DMS 273 treated with DMSO at 0.1 percent for 48 hours (cell line): ENCODE results near the gene PIMREG.

Experiments
- DNase-seq: peaks from one replicate; lab custom pipeline; 2025; lab: John Stamatoyannopoulos, UW

PIMREG gene

DNA sequence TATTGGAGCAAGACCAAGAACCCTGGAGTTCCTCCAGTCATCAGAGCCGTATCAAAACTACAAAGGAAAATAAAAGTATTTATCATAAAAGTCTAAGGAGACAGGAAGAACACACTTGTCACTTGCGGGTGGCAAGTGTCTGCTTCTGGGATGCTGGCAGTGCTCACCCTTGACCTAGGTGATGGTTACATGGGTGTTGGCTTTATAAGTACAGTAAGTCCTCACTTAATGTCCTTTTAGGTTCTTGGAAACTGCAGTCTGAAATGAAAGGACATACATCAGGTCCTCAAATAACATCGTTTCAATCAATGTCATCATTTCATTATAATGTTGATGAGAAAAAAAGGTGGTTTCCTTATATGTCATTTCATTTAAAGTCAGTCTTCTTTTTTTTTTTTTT, 6.3 kb upstream of the PIMREG start:
- no peak for DNase-seq

DNA sequence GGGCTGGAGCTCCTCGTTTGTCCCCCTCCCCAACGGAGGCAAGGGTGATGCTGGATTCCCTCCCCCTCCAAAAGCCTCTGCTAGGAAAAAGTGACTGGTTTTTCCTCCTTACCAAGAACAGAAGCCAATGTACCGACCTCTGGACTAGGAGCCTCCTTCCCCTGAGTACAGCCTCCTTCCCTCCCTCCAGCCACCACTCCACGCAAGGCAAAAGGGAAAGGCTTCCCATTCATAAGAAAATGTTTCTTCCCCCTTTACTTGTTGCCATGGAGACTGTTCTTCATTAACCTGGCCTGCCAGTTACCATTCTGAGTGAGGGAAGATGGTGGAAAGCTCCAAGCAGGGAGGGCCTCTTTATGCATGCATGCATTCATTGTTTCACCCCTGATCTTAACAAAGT, 4.3 kb upstream of the PIMREG start:
- DNase-seq = no peak

DNA sequence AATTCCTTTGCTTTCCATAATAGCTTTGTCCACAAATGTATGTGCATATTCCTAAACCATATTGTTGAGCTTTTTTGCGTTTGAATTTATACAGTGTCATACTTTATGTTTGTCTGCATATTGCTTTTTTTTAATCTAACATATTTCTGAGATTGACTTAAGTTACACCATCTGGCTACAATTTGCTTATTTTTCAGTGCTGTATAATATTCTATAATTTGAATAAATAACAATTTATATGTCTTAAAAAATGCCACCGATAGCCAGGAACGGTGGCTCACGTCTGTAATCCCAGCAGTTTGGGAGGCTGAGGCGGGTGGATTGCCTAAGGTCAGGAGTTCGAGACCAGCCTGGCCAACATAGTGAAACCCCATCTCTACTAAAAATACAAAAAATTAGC, 1.5 kb upstream of the PIMREG start:
- no peak for DNase-seq

DNA sequence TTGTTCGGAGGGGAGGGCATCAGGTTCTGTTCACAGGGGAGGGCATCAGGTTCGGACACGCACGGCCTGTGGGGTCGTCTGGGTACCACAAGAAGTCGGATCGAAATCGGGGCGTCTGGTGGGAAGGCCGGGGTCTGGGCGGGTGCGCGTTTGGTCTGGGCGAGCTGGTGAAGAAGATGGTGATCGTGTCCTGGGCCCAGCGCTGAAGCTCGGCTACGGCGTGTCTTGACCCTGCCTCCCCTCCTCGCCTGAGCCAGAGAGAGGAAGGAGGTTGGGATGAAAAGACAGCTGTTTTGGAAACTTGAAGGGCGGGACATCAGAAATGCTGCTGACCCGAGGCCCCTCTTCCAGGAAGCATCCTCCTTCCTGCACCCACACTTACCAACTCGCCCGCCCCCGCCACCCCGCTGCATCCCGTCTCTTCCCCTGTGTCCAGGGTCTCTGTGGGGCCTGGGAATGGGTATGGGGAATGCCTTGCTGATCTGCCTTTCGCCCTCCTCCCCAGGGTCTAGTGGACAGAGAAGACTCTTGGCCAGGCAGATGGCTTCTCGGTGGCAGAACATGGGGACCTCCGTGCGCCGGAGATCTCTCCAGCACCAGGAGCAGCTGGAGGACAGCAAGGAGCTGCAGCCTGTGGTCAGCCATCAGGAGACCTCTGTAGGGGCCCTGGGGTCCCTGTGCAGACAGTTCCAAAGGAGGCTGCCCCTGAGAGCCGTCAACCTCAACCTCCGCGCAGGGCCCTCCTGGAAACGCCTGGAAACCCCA, 498 bp downstream of the PIMREG start:
- no peak for DNase-seq

DNA sequence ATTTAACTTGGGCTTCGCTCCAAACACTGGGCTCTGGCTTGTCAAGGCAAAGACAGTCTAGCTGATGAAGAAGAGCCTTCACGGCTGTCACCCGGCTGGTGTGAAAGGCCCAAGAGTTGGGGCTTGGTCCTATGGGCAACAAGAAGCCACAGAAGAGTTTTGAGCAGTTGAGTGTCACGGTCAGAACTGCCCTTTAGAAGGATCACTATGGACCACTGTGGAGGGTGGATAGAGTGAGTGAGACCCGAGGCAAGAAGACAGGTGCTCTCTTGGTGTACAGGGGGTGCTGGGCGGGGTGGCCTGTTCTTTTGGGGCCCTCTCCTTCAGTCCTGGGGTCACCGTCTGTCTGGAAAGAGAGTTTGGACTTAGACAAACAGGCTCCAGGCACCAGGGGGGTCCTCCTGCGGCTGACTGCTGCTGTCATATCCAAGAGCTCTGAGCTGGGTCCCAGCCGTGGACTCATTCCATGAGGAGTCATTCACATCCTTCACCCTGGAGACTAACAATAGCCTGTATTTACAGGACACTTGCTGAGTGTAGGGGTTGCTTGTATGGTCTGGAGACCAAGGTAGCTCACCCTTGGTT, 2.4 kb downstream of the PIMREG start:
- DNase-seq = no peak

DNA sequence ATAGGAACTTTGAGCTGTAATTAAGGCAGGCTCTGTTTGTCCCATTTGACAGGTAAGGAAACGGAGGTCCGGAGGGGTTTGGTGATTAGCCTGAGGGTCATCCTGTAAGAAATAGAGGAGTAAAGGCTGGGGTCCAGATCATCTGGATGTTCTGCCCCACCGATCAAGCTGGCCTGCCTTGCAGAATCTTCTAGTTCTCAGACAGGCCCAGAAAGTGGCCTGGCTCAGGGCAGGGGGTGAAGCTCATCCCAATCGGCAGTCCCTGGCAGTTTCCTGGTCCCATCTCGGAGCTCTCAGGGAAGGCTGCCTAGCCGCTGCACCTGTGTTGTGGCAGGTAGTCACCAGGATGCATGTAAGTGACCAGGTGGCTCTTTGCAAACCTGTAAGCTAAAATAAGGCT, 4.2 kb downstream of the PIMREG start:
- no peak for DNase-seq

DNA sequence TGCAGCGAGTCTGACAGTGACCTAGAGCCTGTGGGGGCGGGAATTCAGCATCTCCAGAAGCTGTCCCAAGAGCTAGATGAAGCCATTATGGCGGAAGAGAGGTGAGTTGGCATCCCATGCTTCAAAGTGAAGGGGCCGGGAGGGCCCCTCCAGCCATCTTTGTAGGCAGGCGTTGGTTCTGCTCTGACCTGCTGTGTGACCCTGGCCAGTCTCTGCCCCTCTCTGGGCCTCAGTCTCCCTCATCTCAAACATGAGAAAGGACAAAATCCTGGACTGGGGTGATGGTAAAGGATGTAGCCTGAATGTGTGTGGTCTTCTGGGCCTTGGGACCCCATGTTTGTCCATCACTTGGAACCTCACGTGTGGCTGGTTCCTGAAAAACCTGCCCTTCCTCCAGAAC, 5.1 kb downstream of the PIMREG start:
- no peak for DNase-seq

DNA sequence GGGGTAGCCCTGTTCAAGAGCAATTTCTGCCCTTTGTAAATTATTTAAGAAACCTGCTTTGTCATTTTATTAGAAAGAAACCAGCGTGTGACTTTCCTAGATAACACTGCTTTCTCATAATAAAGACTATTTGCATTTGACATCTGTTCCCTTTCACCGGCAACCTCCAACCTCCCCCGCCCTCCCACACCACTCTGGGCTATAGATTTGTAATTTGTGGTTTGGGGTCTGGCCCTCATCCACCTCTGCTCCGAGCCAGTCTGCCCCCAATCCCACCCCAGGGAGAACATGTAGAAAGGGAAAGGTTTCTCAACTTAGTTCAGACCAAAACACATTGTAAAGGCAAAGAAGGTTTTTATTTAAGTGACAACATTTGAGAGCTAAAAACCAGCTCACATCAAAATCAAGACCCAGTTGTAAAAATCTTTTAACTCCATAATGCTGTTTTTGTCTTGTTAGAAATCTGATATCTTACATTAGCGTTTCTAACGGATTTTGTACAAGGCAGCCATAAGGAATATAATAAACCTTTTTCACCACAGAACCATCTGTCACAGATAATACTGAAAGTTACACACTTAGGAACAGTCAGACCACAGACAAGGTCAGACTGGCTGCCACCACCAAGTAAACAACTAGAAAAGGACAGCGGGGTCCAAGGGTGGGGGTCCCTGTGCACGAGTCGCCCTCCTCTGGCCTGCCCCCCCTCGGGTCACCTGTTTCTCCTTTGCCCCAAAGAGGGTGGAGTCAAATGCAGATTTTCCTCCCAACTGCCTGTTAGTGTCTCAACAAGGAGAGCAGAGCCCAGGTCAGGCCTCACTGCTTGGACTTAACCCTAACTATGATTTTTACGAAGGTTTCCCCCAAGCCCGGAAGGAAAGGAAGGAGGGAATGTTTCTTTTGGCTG, 6.9 kb downstream of the PIMREG start:
- DNase-seq = no peak

DNA sequence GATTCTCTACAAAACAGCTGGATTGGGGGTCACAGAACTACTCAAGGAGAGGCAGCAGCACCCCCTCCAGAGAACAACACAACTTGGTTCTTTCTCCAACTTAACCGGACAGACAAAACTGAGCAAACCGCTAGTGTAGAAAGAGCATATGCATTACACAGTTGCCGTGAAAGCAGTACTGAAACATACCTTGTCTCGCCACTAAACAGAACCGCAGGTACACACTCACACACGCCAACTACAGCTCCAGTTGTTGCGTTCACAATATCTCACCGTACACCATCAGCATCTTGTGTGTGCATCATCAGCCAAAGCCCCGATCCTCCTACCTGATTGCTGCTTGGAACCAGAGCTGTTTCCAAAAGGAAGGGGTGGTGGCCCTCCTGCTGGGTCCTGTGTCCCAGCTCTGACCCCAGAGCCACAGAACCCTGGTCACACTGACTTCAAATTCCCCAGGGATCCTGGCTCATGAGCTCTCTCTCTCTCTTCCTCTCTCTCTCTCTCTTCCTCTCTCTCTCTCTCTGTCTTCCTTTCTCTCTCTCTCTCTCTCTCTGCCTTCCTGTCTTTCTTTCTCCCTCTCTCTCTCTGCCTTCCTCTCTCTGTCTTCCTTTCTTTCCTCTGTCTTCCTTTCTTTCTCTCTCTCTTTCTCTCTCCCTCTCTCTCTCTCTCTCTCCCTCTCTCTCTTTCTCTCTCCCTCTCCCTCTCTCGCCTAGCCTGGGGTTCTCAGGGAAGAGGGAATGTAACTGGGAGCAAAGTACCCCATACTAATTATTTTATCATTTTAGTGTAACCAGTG, 8.4 kb downstream of the PIMREG start:
- no peak for DNase-seq

DNA sequence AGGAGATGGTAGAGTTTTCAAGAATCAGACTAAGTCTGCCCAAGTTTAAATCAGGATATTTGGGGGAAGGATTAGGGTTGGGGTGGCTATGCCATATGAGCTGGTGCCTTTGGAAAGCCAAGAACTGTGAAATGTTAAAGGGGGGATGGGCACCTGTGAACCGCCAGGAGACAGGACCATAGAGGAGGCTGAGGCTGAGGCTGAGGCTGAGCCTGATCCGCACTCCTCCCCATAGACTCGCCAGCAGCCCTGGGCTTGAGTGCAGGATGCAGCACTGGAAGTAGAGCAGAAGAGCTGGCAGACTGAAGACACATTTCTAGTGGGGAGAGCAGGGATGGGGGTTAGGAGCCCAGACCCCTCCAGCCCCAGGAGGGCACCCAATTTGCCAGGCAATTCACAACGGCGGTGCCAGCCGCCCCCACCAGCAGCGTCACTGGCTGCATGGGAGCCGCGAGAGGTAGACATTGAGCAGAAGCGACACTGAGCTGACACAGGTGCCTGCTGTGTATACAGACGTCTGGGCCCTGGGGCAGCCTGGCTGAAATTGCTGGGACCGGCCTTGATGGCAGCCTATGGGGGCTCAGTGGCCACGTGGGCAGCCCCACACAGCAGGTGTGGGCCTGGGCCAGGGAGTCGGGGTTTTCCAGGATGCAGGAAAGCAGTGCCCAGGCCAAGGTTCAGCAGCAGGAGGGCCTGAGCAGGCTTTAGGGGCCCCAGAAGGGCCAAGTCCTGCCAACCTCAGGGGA, 9.2 kb downstream of the PIMREG start:
- no peak for DNase-seq

DNA sequence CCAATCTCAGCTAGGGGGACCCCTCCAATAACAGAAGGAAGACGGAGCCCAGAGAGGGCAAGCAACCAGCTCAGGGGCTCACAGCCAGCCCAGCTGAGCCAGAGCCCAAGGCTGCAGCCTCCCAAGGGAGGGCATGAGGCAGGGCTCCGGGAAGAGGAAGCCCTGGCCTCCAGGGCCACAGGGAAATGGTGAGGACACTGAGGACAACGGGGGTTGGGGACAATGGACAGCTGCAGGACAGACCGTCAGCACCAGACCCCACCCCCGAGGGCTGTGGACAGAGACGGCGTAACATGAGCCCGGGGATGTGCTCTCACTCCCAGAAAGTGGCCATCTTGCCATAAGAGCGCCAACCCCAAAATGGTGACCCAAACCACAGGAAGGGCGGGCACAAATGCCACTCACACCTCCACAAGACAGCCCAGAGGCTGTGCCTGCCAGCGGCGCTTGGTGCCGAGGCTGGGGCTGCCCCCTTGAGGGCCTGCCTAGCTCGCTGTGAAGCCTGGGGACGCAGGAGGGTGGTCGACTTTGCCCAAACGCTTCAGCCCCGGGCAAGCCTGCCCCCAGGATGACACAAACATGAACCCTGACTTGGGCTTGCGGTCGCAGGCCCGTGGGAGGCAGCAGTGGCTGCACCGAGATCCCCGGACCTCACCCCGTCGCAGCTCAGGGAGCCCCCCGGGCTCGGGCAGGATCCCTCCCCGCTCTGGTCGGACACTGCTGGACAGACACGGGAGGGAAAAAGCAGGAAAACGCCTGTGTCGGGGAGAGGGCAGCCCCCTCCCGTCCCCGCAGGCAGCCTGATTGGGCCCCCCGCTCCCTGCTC, 10.5 kb downstream of the PIMREG start:
- no peak for DNase-seq

DNA sequence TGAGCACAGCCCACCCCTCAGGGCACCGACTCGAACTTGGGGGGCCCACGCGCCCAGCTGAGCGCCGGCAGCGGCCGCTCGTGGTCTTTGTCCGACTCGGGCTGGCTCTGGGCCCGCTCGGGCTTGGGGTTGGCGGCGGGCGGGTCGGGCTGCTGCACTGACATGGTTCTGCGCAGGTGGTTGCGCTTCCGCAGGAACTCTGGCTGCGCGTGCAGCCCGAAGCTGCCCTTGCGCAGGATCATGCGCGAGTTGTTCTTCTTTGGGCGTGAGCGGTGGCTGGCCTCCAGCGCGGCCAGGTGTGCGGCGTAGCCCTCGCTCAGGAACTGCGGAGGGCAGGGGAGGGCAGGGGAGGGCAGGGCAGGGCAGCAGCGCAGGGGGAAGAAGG, 11.1 kb downstream of the PIMREG start:
- no peak for DNase-seq

DNA sequence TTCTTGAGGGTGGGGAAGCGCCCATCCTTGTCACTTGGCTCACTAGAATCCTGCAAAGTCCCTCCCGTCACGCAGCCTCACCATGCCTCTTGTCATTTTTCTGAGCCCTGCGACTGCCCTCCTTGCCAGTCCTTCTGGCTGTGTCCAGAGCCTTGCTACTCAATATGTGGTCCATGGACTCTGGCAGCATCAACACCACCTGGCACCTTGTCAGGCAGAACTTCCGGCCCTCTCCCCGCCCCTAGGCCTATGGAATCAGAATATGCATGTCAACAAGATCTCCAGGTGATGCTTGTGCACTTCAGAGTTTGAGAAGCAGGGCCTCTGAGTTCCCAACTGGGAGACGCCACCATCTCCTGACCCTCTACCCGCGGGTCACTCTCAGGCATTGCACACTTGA, 12.1 kb downstream of the PIMREG start:
- no peak for DNase-seq

DNA sequence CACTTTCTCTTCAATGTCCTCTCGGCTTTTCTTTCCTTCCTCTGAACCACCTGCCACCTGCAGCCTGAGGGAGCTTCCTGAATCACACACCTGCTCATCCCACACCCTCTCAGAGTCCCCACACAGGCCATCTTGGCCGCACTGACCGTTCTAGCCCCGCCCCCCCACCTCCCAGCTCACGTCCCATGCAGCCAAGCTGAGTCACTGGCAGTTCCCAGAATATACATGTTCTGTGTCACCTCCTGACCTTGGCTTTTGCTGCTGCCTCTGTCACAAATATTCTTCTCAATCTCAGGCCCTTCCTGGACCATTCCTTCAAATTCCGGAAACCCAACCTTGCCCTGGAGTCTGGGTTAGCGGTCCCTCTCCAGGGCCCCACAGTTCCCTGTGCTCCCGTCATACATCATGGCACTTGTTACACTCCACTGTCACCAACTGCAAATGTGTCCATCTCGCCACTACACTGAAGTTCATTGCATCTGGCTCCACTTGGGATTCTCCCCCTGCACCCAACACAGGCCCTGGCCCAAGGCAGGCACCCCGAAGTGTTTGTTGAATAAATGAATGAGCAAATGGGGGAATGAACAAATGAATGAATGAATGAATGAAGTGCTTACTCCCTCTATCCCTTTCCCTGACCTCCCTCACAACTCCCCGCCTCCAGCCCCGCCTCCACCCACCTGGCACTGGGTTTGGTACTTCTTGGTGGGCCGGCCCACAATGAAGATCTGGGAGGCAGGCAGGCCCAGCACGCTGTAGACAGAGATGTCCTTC, 12.8 kb downstream of the PIMREG start:
- no peak for DNase-seq

DNA sequence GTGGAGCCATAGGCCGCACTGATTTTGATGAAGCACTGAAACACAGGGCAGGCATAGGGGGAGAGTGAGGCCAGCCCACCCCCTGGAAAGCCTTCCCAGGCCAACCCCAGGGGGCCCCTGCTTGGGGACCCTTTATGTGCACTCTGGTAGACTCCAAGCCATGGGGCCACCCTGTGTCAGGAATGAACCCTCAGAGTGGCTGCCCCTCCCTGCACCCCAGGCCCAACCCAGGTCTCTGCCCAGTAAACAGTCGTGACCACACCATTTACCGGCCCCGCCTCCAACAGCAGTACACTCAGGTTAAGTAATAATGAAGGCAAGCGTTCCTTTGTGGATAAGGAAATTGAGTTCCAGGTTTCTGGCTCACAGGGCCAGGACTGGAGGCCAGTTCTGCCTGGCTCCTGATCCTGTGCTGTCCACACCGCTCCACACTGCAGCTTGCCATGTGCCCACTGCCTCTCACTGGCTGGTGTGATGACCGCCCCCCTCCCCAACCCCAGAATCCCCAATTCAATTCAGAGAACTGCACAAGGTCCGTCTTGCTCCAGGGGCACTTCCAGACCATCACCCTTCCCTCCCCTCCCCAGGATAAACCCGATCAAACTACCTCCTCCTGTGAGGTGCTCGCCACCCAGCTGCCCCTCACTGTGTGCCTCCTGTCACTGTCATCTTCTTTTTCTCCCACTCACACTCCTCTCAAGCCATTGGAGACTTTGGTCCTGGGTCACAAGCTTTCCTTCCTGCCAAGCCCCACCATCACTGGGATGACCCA, 13.6 kb downstream of the PIMREG start:
- DNase-seq = no peak

DNA sequence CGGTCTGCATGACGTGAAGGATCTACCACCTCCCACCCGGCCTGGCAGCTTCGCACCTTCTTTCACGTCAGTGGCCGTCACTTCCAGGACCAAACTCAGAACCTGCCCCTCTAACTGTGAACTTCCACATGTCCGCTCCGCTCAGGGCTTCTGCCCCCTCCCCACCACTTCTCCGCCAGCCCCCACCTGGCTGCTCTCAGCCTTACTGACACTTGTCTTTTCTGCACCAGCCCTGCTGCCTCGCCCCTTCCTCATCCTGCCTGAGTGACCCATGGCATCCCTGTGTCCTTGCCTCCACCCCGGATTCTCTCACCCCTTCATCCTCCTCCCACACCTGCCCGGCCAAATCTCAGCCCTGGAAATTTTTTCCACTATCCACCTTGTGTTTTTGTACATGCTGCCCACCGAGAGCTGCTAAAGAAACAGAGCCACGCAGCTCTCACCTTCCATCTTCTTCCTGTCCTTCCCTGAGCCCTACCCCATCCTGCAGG, 14.2 kb downstream of the PIMREG start:
- no peak for DNase-seq

DNA sequence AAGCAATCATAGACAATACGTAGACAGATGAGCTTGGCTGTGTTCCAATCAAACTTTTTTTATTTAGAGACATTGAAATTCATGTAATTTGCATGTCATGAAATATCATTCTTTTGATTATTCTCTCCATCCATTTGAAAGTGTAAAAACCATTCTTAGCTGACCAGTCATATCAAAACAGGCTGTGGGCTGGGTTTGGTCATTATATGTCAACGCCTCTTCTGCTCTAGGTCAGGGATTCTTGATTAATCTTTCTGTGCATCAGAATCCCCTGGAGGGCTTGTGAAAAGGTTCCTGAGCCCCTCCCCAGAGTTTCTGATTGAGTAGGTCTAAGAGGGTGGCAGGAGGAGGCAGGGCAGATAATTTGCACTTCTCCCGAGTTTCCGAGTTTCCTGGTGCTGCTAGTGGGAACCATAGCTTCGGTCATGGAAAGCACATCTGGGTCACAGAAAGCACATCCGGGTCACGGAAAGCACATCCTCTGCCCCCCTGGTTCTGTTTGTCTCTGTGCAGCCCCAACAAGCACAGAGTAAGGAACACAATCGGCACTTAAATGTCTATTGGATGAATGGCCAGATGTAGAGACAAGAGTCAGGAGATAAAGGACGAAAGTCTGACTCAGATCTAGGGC, 16.4 kb downstream of the PIMREG start:
- no peak for DNase-seq

DNA sequence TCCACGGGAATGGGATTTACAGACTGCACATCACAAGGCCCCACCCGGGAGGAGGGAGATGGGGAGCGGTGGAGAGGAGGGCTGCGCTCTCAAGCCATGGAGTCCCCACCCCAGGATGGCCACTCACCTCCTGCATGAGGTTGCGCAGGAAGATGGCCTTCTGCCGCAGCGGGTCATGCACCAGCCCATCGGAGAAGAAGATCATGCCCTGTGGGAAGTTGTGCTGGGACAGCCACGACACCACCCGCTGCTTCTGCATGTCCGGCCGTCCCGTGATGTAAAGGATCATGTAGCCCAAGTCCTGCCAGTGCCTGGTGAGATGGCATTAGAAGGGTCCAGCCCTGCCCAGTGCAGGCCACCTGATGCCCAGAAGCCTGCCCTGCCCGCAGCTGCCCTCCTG, 17.0 kb downstream of the PIMREG start:
- DNase-seq = no peak
